HepG2 (cell line): ENCODE data around the gene NDRG2. TPM values are rescaled to one million over a fixed set of nuclear protein-coding genes. Genes with fewer than 3 reads are reported as not detected.

Experiments
- CCDC6 ChIP-seq: sonication (generic); formaldehyde crosslinking; IDR thresholded peaks from 2 replicates; pipeline ENCODE4 v1.8.1; 2022; ENCODE audit warnings: mild to moderate bottlenecking, missing genetic modification reagents, moderate library complexity
- FOXK1 ChIP-seq: sonication (generic); formaldehyde crosslinking; IDR thresholded peaks from 2 replicates; pipeline ENCODE4 v1.4.0; 2020; ENCODE audit warnings: low read depth, missing genetic modification reagents, borderline replicate concordance
- NFE2 ChIP-seq: sonication (generic); formaldehyde crosslinking; IDR thresholded peaks from 2 replicates; pipeline ENCODE4 v1.4.0; 2020; ENCODE audit warnings: missing genetic modification reagents
- POLR2A ChIP-seq, 2 experiments: IDR thresholded peaks; 2 replicates each; pipeline ENCODE4 v1.6.1; 2011; ENCODE audit warnings: low read depth in 2 of 2, low read length in 2 of 2, mild to moderate bottlenecking in 1 of 2, moderate library complexity in 1 of 2; ENCODE audit not compliant: insufficient read depth in 1 of 2
- RORA ChIP-seq: sonication (generic); formaldehyde crosslinking; IDR thresholded peaks from 2 replicates; pipeline ENCODE4 v1.5.0; 2020; ENCODE audit warnings: mild to moderate bottlenecking, missing genetic modification reagents, moderate library complexity
- SNAPC4 ChIP-seq: sonication (generic); formaldehyde crosslinking; IDR thresholded peaks from 2 replicates; pipeline ENCODE4 v1.4.0; 2020; ENCODE audit warnings: mild to moderate bottlenecking, missing genetic modification reagents
- ZBTB4 ChIP-seq: sonication (generic); formaldehyde crosslinking; IDR thresholded peaks from 2 replicates; pipeline ENCODE4 v1.4.0; 2020; ENCODE audit warnings: missing genetic modification reagents, mild to moderate bottlenecking, borderline replicate concordance
- ZNF180 ChIP-seq: sonication (generic); formaldehyde crosslinking; IDR thresholded peaks from 2 replicates; pipeline ENCODE4 v1.4.0; 2020; ENCODE audit warnings: low read depth, missing genetic modification reagents, borderline replicate concordance
- ZNF574 ChIP-seq: sonication (generic); formaldehyde crosslinking; IDR thresholded peaks from 2 replicates; pipeline ENCODE4 v1.4.0; 2020; ENCODE audit warnings: missing genetic modification reagents
- ZNF660 ChIP-seq: sonication (generic); formaldehyde crosslinking; IDR thresholded peaks from 2 replicates; pipeline ENCODE4 v1.5.1; 2020; ENCODE audit warnings: mild to moderate bottlenecking, low read depth, missing genetic modification reagents, borderline replicate concordance
- polyA plus RNA-seq, 8 experiments: library from polyadenylated mRNA; depleted of rRNA in 3 of 8; stranded (reverse) in 7 of 8; unstranded in 1 of 8; fragments of >200 nt; fragmentation: Illumina TruSeq in 4 of 8; extraction: Trizol in 4 of 8; gene quantifications; 2 replicates each; pipeline versions ENCODE4 v1.2.1 to v1.2.3, GENCODE V29; 2011 to 2016; ENCODE audit warnings: low read depth in 4 of 8, missing spikeins in 1 of 8, mixed read lengths in 1 of 8; ENCODE audit not compliant: insufficient read depth in 1 of 8
- total RNA-seq, 5 experiments: library from RNA; depleted of rRNA; stranded (reverse); fragments of >200 nt; fragmentation: Illumina TruSeq; extraction: Trizol; gene quantifications; 2 replicates each; pipeline ENCODE4 v1.2.3, GENCODE V29; 2016; ENCODE audit warnings: low read depth in 1 of 5
- TF ChIP-seq, protein P1 (sequence below): sonication (generic); formaldehyde crosslinking; IDR thresholded peaks from 2 replicates; pipeline ENCODE4 v1.9.0; 2021; ENCODE audit warnings: missing genetic modification reagents, borderline replicate concordance

The NDRG2 gene
- total and polyA plus RNA-seq, 2 of the 13 experiments (the other 11 are each of a cell fraction or from before 2014, with no cell fraction given): 27.2 to 189 TPM

DNA sequence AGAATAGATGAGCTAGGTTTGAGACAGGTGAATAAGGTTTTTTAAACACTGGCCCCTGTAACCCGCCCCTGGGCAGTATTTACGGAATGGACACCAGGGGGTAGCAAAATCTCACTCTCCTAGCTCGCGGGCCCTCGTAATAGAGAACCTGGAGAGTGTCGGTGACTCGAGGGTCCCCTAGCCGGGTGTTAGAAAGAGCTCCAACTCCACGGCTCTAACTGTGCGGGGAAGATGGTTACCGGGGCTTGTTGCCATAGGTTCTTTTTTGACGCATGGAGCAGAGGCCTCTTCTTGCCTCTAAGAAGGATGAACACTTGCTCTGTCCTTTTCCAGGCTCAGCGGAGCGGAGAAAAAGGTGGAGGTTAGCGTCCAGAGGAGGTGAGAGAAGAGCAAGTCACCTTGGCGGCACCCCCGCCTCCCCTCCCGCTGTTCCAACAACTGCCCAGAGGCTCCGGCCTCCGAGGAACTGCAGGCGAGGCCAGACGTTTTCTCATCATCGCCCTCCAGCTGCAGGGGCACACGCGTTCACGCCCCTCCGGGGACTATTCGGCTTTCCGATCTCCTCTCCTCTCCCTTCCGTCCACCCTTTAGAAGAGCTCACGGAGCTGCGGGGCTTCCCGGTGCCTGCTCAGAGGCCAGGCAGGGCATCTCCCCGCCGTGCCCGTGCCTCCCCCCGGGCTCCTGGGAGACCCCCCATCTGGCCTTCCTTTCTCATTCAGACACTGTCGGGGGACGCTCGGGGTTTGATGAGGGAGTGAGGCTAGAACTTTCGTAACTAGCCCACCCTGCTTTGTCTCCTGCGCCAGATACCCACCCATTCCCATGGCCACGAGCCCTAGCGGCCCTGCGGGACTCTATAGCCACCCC lies 43.9 kb upstream of the NDRG2 start (continued):
- TF ChIP-seq, protein P1, sequence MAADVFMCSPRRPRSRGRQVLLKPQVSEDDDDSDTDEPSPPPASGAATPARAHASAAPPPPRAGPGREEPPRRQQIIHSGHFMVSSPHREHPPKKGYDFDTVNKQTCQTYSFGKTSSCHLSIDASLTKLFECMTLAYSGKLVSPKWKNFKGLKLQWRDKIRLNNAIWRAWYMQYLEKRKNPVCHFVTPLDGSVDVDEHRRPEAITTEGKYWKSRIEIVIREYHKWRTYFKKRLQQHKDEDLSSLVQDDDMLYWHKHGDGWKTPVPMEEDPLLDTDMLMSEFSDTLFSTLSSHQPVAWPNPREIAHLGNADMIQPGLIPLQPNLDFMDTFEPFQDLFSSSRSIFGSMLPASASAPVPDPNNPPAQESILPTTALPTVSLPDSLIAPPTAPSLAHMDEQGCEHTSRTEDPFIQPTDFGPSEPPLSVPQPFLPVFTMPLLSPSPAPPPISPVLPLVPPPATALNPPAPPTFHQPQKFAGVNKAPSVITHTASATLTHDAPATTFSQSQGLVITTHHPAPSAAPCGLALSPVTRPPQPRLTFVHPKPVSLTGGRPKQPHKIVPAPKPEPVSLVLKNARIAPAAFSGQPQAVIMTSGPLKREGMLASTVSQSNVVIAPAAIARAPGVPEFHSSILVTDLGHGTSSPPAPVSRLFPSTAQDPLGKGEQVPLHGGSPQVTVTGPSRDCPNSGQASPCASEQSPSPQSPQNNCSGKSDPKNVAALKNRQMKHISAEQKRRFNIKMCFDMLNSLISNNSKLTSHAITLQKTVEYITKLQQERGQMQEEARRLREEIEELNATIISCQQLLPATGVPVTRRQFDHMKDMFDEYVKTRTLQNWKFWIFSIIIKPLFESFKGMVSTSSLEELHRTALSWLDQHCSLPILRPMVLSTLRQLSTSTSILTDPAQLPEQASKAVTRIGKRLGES: no peak
- no peak for TF ChIP-seq ZNF574
- TF ChIP-seq ZNF660 (CRISPR knock-in tag): no peak
- no peak for TF ChIP-seq SNAPC4
- peak; percentile 31; the same call in 1 of the 2 replicates for TF ChIP-seq CCDC6
- TF ChIP-seq POLR2A (IDR thresholded peaks at IDR 0.05; ENCODE audit: insufficient read depth in 1 of 2, low read depth in 2 of 2, low read length in 2 of 2): no peak
- no peak for TF ChIP-seq NFE2 (CRISPR knock-in tag)
- no peak for TF ChIP-seq ZNF180 (CRISPR knock-in tag)
- TF ChIP-seq ZBTB4: no peak
- no peak for TF ChIP-seq FOXK1
- no peak for TF ChIP-seq RORA (CRISPR knock-in tag)
